Measurements from ENCODE around the gene CCSER2. TPM values are rescaled to one million over a fixed set of nuclear protein-coding genes. Genes with fewer than 3 reads are reported as not detected.

The CCSER2 gene
- total RNA-seq, 2 donors from 2014 or later = 29.8 to 38.8 TPM

DNA sequence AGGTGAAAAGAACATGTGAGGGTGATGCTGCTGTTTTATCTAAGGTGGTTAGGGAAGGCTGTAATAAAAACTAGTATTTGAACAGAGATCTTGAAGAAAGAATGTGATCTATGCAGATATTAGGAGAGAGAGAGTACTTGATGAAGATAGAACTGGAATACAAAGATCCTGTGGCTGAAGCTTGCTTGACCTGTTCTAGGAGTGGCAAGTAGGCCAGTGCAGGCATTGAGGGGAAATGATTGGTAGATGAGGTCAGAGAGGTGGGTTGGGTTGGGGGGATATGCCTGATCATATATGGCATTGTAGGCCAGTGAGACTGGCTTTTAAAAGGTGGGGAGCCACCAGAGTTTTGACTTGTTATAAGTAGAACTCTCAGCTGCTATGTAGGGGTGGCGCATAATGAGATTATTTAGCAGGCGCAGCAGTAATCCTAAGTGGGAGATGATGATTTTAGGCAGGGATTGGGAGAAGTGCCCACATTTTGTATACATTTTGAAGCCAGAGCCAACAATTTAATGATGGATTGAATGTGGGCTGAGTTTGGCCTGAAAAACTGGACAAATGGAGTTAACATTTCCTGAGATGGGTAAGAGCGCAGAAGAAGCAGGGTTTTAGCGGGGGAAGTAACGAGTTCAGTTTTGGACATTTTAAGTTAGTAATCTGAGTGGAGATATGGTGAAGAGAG lies 8.2 kb downstream of the CCSER2 start:
- no peak overlapping the region for H3K4me3 ChIP-seq (ENCODE audit: low read length)
- 95 to 98% methylated on average over 5 of the region's 5 CpGs for whole genome bisulfite sequencing, 2 experiments (ENCODE audit: insufficient coverage in 1 of 2, insufficient read length in 1 of 2)
- no peaks in the 10 kb centered on the region for H3K36me3 ChIP-seq (ENCODE audit: control insufficient read depth, insufficient read depth, low read length)
- H3K9ac ChIP-seq (ENCODE audit: extremely low read depth, low read length, poor library complexity, severe bottlenecking) = no peak overlapping the region
- TF ChIP-seq, protein P1, sequence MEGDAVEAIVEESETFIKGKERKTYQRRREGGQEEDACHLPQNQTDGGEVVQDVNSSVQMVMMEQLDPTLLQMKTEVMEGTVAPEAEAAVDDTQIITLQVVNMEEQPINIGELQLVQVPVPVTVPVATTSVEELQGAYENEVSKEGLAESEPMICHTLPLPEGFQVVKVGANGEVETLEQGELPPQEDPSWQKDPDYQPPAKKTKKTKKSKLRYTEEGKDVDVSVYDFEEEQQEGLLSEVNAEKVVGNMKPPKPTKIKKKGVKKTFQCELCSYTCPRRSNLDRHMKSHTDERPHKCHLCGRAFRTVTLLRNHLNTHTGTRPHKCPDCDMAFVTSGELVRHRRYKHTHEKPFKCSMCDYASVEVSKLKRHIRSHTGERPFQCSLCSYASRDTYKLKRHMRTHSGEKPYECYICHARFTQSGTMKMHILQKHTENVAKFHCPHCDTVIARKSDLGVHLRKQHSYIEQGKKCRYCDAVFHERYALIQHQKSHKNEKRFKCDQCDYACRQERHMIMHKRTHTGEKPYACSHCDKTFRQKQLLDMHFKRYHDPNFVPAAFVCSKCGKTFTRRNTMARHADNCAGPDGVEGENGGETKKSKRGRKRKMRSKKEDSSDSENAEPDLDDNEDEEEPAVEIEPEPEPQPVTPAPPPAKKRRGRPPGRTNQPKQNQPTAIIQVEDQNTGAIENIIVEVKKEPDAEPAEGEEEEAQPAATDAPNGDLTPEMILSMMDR (conservative IDR thresholded peaks at IDR 0.05) = no peak
- no peak for DNase-seq
- Mint-ChIP-seq H3K27me3 (ENCODE audit: insufficient read depth) (no peaks in the 10 kb centered on the region), H3K9me3 (no peaks in the 10 kb centered on the region), H3K27ac (no peak overlapping the region), H3K4me1 (peaks cover 8% of the 10 kb centered on the region), H3K36me3 (ENCODE audit: low read depth) (no peaks in the 10 kb centered on the region), H3K4me3 (no peak overlapping the region)
- no peaks in the 10 kb centered on the region for H3K4me1 ChIP-seq (ENCODE audit: control insufficient read depth, insufficient read depth, low read length)
- no peak overlapping the region for H3K27ac ChIP-seq (ENCODE audit: low read depth, low read length)
- no peaks in the 10 kb centered on the region for H3K9me3 ChIP-seq (ENCODE audit: control insufficient read depth, low read length)
- no peaks in the 10 kb centered on the region for H3K27me3 ChIP-seq (ENCODE audit: control insufficient read depth, insufficient read depth, low read length, poor library complexity, severe bottlenecking)

DNA sequence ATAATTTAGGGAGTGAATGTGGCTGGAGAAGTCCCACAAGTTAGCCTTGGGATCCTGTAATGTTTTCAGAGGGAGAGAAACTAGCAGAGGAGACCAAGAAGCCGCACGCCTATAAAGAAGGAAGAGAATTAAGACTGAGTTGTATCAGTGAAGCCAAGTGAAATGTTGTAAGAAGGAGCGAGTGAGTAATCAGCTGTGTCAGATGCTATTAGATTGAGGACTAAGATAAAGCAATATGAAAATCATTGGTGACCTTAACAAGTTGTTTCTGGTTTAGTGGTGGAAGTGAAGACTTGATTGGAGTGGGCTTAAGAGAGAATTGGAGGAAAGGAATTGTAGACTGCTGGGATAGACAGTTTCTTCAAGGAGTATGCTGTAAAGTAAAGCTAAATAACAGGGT lies 8.8 kb downstream of the CCSER2 start:
- no peak for DNase-seq
- no peaks in the 10 kb centered on the region for H3K9me3 ChIP-seq (ENCODE audit: control insufficient read depth, low read length)
- 89 to 96% methylated on average over 3 of the region's 3 CpGs for WGBS, 2 experiments (ENCODE audit: insufficient coverage in 1 of 2, insufficient read length in 1 of 2)
- H3K36me3 ChIP-seq (ENCODE audit: control insufficient read depth, insufficient read depth, low read length) = no peaks in the 10 kb centered on the region
- no peaks in the 10 kb centered on the region for H3K27me3 ChIP-seq (ENCODE audit: control insufficient read depth, insufficient read depth, low read length, poor library complexity, severe bottlenecking)
- TF ChIP-seq, protein P1 (conservative IDR thresholded peaks at IDR 0.05) = no peak
- H3K4me3 ChIP-seq (ENCODE audit: low read length) = no peak overlapping the region
- no peak overlapping the region for H3K9ac ChIP-seq (ENCODE audit: extremely low read depth, low read length, poor library complexity, severe bottlenecking)
- Mint-ChIP-seq H3K27ac (no peak overlapping the region), H3K27me3 (ENCODE audit: insufficient read depth) (no peaks in the 10 kb centered on the region), H3K4me3 (no peak overlapping the region), H3K36me3 (ENCODE audit: low read depth) (no peaks in the 10 kb centered on the region), H3K9me3 (no peaks in the 10 kb centered on the region), H3K4me1 (peaks cover 14% of the 10 kb centered on the region)
- H3K4me1 ChIP-seq (ENCODE audit: control insufficient read depth, insufficient read depth, low read length) = peaks cover 6% of the 10 kb centered on the region
- no peak overlapping the region for H3K27ac ChIP-seq (ENCODE audit: low read depth, low read length)

DNA sequence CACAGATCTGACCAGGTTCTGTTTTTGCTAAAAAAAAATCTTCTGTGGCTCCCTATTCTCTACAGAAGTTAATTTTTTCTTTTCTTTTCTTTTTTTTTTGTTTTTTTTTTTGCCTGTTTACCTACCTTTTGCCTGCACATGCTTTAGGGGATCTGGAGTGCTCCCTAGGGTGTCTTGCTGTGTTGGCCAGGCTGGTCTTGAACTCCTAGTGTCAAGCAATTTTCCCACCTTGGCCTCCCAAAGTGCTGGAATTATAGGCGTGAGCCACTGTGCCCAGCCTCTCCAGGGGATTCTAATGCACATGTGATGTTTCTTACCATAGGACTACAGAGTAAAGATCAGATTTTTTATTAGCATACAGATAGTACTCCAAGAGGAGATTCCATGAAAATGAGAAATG lies 10.6 kb downstream of the CCSER2 start:
- DNase-seq = no peak
- TF ChIP-seq, protein P1 (conservative IDR thresholded peaks at IDR 0.05) = no peak
- H3K9ac ChIP-seq (ENCODE audit: extremely low read depth, low read length, poor library complexity, severe bottlenecking) = no peak overlapping the region
- no peaks in the 10 kb centered on the region for H3K27me3 Mint-ChIP-seq (ENCODE audit: insufficient read depth)
- no peaks in the 10 kb centered on the region for H3K9me3 ChIP-seq (ENCODE audit: control insufficient read depth, low read length)
- no peak overlapping the region for H3K27ac ChIP-seq (ENCODE audit: low read depth, low read length)
- H3K36me3 ChIP-seq (ENCODE audit: control insufficient read depth, insufficient read depth, low read length) = no peaks in the 10 kb centered on the region
- no peak overlapping the region for H3K4me3 ChIP-seq (ENCODE audit: low read length)
- H3K27me3 ChIP-seq (ENCODE audit: control insufficient read depth, insufficient read depth, low read length, poor library complexity, severe bottlenecking) = no peaks in the 10 kb centered on the region
- H3K9me3 Mint-ChIP-seq = no peaks in the 10 kb centered on the region
- H3K4me3 Mint-ChIP-seq = no peak overlapping the region
- H3K36me3 Mint-ChIP-seq (ENCODE audit: low read depth) = no peaks in the 10 kb centered on the region
- 71 to 95% methylated on average over 1 of the region's 1 CpG for WGBS, 2 experiments (ENCODE audit: insufficient coverage in 1 of 2, insufficient read length in 1 of 2)
- peaks cover 22% of the 10 kb centered on the region for H3K4me1 Mint-ChIP-seq
- H3K27ac Mint-ChIP-seq = no peak overlapping the region
- H3K4me1 ChIP-seq (ENCODE audit: control insufficient read depth, insufficient read depth, low read length) = peaks cover 6% of the 10 kb centered on the region
